Measurements from ENCODE around the gene TOPAZ1. TPM values are rescaled to one million over a fixed set of nuclear protein-coding genes. Genes with fewer than 3 reads are reported as not detected.

TOPAZ1 gene
- under 1 TPM in 1 of 4 donors, not detected in 3; 0.03 TPM for polyA plus RNA-seq (ENCODE audit: insufficient read length in 4 of 4)

- DNase-seq (ENCODE audit: low read depth in 4 of 4, low spot score in 2 of 4): no peak
Measured at GRCh38 chr3:44241706-44242105, at the start of gene TOPAZ1. Gene TOPAZ1 (plus strand): TSS chr3:44241886. CDS start chr3:44242054, 168 bp downstream.

- DNase-seq (ENCODE audit: low read depth in 4 of 4, low spot score in 2 of 4): peak; percentile 42 to 74 (median 46)
Measured at GRCh38 chr3:44198284-44199269, 43.1 kb upstream of the TOPAZ1 start.

GRCh38 chr3:44206261-44206660 lies 35.4 kb upstream of the TOPAZ1 start:
- no peak for DNase-seq (ENCODE audit: low read depth in 4 of 4, low spot score in 2 of 4)

- no peak for DNase-seq (ENCODE audit: low read depth in 4 of 4, low spot score in 2 of 4)
Measured at GRCh38 chr3:44206862-44207652, 34.6 kb upstream of the TOPAZ1 start.

GRCh38 chr3:44208086-44208485 lies 33.6 kb upstream of the TOPAZ1 start:
- no peak for DNase-seq (ENCODE audit: low read depth in 4 of 4, low spot score in 2 of 4)

- no peak for DNase-seq (ENCODE audit: low read depth in 4 of 4, low spot score in 2 of 4)
Measured at GRCh38 chr3:44208568-44208967, 33.1 kb upstream of the TOPAZ1 start.

- DNase-seq (ENCODE audit: low read depth in 4 of 4, low spot score in 2 of 4): no peak
Measured at GRCh38 chr3:44210967-44211366, 30.7 kb upstream of the TOPAZ1 start.

- no peak for DNase-seq (ENCODE audit: low read depth in 4 of 4, low spot score in 2 of 4)
Measured at GRCh38 chr3:44222337-44222736, 19.3 kb upstream of the TOPAZ1 start.

- no peak for DNase-seq (ENCODE audit: low read depth in 4 of 4, low spot score in 2 of 4)
Measured at GRCh38 chr3:44223299-44223698, 18.4 kb upstream of the TOPAZ1 start.

- no peak for DNase-seq (ENCODE audit: low read depth in 4 of 4, low spot score in 2 of 4)
Measured at GRCh38 chr3:44224131-44224530, 17.6 kb upstream of the TOPAZ1 start.

- DNase-seq (ENCODE audit: low read depth in 4 of 4, low spot score in 2 of 4): no peak
Measured at GRCh38 chr3:44226573-44226972, 15.1 kb upstream of the TOPAZ1 start.

- no peak for DNase-seq (ENCODE audit: low read depth in 4 of 4, low spot score in 2 of 4)
Measured at GRCh38 chr3:44227632-44228031, 14.1 kb upstream of the TOPAZ1 start.

- DNase-seq (ENCODE audit: low read depth in 4 of 4, low spot score in 2 of 4): no peak
Measured at GRCh38 chr3:44228900-44229299, 12.8 kb upstream of the TOPAZ1 start.

- no peak for DNase-seq (ENCODE audit: low read depth in 4 of 4, low spot score in 2 of 4)
Measured at GRCh38 chr3:44232407-44232806, 9.3 kb upstream of the TOPAZ1 start.

- no peak for DNase-seq (ENCODE audit: low read depth in 4 of 4, low spot score in 2 of 4)
Measured at GRCh38 chr3:44234648-44235268, 6.9 kb upstream of the TOPAZ1 start.

GRCh38 chr3:44235604-44236484 lies 5.8 kb upstream of the TOPAZ1 start:
- peak; percentile 41 to 62 (median 57) for DNase-seq (ENCODE audit: low read depth in 4 of 4, low spot score in 2 of 4)

GRCh38 chr3:44236485-44236908 lies 5.2 kb upstream of the TOPAZ1 start:
- DNase-seq (ENCODE audit: low read depth in 4 of 4, low spot score in 2 of 4): no peak

- no peak for DNase-seq (ENCODE audit: low read depth in 4 of 4, low spot score in 2 of 4)
Measured at GRCh38 chr3:44237161-44237560, 4.5 kb upstream of the TOPAZ1 start.

- no peak for DNase-seq (ENCODE audit: low read depth in 4 of 4, low spot score in 2 of 4)
Measured at GRCh38 chr3:44237665-44238064, 4.0 kb upstream of the TOPAZ1 start.

- no peak for DNase-seq (ENCODE audit: low read depth in 4 of 4, low spot score in 2 of 4)
Measured at GRCh38 chr3:44238889-44239288, 2.8 kb upstream of the TOPAZ1 start.
